GM12891 (cell line): ENCODE measurements around the gene LRRC49.

Experiments used
- DNase-seq: peaks from one replicate; pipeline ENCODE4 v3.0.0; 2011; ENCODE audit warnings: low spot score; ENCODE audit not compliant: insufficient read length
- FAIRE-seq: peaks from 2 replicates; lab custom pipeline; 2011; peaks lifted over from hg19 to GRCh38; lab: Jason Lieb, UNC
- PAX5 ChIP-seq: IDR thresholded peaks from 2 replicates; pipeline ENCODE4 v1.6.1; 2011; ENCODE audit warnings: low read length, moderate library complexity, mild to moderate bottlenecking; ENCODE audit not compliant: insufficient read depth, severe bottlenecking
- POLR2A ChIP-seq: IDR thresholded peaks from 2 replicates; pipeline ENCODE4 v1.6.1; 2011; ENCODE audit warnings: low read depth, low read length, control low read depth
- POLR2AphosphoS5 ChIP-seq: IDR thresholded peaks from 2 replicates; pipeline ENCODE4 v1.6.1; 2011; ENCODE audit warnings: low read depth, low read length, control low read depth
- POU2F2 ChIP-seq: IDR thresholded peaks from 2 replicates; pipeline ENCODE4 v1.6.1; 2011; ENCODE audit warnings: low read depth, mild to moderate bottlenecking, control low read depth, low read length, moderate library complexity
- SPI1 ChIP-seq: IDR thresholded peaks from 2 replicates; pipeline ENCODE4 v1.6.1; 2011; ENCODE audit warnings: low read depth, low read length, control low read depth
- TAF1 ChIP-seq: IDR thresholded peaks from 2 replicates; pipeline ENCODE4 v1.6.1; 2011; ENCODE audit warnings: low read depth, low read length, control low read depth

The LRRC49 gene

DNA sequence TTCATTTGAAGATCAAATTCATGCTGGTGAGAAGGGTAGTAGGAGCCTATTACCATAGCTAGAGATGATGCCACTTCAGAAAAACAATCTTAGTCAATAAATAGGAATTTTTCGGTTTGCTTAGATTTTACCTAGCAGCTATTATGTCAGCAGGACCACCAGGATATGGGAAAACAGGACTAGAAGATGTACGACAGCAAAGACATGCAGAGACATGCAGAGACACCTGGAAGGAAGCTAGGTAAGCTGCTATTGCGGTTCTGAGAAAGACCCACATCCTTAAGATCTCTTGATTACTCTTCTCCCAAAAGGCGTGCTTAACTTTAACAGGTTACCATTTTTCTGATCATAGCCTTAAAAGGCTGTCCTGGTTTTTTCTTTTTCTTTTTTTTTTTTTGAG is 157.8 kb downstream of the LRRC49 start:
- TF ChIP-seq PAX5 (no peak), POU2F2 (no peak), POLR2A (no peak), TAF1 (no peak), SPI1 (no peak), POLR2AphosphoS5 (no peak)
- no peak for DNase-seq
- no peak for FAIRE-seq

DNA sequence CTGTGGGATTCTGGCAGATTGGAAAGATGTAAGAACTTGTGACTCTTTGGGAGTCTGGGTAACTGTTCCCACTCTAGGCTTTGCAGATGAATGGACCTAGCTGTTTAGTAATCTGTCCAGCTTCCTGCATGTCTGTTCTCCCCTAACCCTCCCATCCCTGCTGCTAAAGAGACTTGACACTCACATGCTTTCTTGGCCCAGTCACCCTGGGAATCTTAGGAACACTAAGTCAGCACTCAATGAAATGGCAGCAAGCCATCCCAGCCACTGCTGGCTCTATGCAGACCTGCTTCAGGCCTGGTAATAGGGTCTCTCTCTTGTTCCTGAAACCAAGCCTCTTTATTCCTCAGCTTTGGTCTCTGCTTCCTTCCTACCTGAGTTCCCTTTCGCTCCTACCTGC is 158.9 kb downstream of the LRRC49 start:
- DNase-seq (no peak), FAIRE-seq (no peak)
- TF ChIP-seq PAX5 (no peak), POU2F2 (no peak), TAF1 (no peak), SPI1 (no peak), POLR2A (no peak), POLR2AphosphoS5 (no peak)

DNA sequence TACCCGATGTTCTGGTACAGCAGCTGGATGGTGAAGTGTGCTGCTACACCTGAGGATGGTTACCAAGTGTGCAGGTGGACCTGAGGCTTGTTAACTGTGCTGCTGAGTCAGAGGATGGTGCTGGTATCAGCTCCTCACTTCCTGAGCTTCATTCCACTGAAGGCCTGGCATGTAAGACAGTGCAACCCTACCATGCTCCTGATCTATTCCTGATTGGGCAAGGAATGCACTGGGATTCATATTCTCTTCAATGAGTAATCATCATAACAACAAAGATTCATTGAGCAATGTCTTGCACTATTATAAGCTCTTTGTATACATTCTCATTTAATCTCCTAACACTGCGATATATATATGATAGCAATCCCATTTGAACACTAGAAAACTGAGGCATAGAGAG is 159.7 kb downstream of the LRRC49 start:
- FAIRE-seq (no peak), DNase-seq (no peak)
- TF ChIP-seq PAX5: no peak
- no peak for TF ChIP-seq POU2F2
- TF ChIP-seq POLR2AphosphoS5: no peak
- no peak for TF ChIP-seq TAF1
- no peak for TF ChIP-seq POLR2A
- TF ChIP-seq SPI1: no peak

DNA sequence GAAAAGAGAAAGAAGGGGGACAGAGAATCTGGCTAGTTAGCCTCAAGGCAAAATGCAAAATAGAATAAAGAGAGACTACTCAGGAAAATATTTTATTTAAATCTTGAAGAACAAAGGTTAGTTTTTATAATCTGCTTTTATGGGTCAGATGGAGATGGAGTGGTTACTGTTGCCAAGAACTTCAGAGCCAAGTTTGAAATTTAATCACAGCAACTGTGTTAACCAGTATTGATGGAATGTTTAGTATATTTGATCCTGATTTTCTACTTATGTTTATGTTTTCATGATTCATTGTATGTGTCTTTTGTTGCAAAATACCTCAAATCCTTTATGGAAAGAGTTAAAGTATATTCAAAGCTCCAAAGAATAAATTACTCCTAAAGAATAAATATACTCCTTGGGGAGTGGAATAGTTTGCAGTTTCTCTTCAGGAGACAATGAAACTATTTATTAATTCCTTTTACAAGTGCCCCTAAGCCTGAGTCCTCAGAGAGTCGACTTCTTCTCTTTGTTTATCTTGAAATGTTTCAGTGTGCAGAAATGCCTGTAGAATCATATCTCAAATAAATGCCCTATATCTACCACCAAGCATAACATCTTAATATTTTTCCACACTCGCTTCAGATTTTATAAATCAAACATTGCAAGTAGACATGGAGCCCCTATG is 161.8 kb downstream of the LRRC49 start:
- TF ChIP-seq TAF1 (no peak), POLR2A (no peak), POU2F2 (no peak), SPI1 (no peak), PAX5 (no peak), POLR2AphosphoS5 (no peak)
- DNase-seq: no peak
- no peak for FAIRE-seq

DNA sequence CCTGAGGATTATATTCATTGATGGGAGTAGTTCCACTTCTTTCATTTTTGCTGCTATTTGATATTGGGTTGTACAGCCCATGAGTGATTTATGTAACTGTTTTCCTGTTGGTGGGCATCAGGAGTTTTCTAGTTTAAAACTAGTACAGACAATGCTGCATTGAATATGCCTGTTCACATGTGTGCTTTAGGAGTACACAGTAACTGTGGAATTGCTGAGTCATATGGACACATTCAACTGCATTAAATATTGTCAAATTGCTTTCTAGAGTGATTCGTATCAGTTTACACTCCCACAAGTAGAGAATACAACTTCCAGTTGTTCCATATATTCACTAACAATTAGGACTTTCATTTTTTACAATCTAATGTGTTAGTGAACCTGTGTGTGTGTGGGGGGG is 162.8 kb downstream of the LRRC49 start:
- FAIRE-seq (no peak), DNase-seq (no peak)
- TF ChIP-seq PAX5 (no peak), POLR2A (no peak), POLR2AphosphoS5 (no peak), POU2F2 (no peak), TAF1 (no peak), SPI1 (no peak)

DNA sequence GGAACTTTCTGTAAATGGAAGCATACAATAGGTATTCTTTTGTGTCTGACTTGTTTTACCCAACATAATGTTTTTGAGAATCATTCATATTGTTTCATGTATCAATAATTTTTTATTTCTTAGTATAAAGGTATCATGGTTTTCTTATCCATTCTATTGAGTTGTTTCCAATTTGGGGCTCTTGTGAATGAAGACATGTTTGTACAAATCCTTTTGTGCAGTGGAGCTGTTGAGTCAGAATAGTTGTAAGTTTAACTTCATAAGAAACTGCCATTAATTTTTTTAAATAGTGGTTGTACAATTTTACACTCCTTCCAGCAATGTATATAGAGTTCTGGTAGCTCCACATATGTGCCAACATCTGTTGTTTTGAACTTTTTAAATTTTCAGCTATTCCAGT is 163.5 kb downstream of the LRRC49 start:
- no peak for TF ChIP-seq POLR2A
- TF ChIP-seq SPI1: no peak
- TF ChIP-seq POLR2AphosphoS5: no peak
- no peak for TF ChIP-seq POU2F2
- no peak for TF ChIP-seq TAF1
- no peak for TF ChIP-seq PAX5
- DNase-seq: no peak
- no peak for FAIRE-seq

DNA sequence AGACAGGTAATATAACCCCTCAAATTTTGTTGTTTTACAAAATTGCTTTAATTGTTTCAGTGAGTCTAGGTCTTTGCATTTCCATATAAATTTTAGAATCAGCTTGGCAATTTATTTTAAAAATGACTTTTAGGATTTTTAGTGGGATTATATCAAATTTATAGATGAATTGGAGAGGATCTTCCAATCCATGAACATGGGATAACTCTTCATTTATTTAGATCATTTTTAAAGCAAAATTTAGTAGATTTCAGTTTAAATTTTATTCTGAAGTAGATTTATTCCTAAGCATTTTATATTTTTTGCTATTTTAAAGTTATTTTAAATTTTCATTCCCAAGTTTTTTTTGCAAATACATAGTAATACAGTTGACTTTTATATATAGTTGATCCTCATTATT is 164.5 kb downstream of the LRRC49 start:
- TF ChIP-seq SPI1: no peak
- no peak for TF ChIP-seq TAF1
- TF ChIP-seq POU2F2: no peak
- TF ChIP-seq PAX5: no peak
- no peak for TF ChIP-seq POLR2AphosphoS5
- TF ChIP-seq POLR2A: no peak
- FAIRE-seq: no peak

DNA sequence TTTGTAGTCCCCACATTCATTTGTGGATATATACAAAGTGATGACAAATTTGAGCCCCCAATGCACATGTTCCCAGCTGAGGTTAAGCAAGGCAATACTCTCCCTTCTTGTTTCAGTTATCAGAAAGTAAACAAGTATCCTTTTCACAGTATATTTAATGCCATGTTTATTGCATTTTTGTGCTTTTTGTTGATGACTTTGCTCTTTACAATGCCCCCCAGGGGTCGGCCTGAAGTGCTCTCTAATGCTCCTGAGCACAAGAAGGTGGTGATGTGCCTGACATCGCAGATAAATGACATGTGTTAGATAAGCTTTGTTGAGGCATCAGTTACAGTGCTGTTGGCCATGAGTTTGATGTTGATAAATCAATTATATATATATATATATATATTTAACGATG is 165.0 kb downstream of the LRRC49 start:
- TF ChIP-seq POU2F2 (no peak), SPI1 (no peak), POLR2A (no peak), PAX5 (no peak), POLR2AphosphoS5 (no peak), TAF1 (no peak)
- no peak for FAIRE-seq
- DNase-seq: no peak

More for the DNA sequence above, 164.5 kb downstream of the LRRC49 start:
- no peak for DNase-seq

DNA sequence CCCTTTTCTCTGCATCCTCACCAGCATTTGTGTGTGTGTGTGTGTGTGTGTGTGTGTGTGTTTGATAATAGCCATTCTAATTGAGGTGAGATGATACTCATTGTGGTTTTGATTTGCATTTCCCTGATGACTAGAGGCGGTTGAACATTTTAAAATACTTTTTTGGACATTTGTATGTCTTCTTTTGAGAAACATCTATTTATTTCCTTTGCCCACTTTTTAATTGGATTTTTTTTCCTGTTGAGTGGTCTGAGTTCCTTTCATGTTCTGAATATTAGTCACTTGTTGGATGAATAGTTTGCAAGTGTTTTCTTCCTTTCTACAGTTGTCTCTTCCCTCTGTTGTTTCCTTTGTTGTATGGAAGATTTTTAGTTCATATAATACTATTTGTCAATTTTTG is 168.4 kb downstream of the LRRC49 start:
- TF ChIP-seq TAF1 (no peak), POU2F2 (no peak), SPI1 (no peak), POLR2A (no peak)
- FAIRE-seq: no peak
- no peak for DNase-seq

DNA sequence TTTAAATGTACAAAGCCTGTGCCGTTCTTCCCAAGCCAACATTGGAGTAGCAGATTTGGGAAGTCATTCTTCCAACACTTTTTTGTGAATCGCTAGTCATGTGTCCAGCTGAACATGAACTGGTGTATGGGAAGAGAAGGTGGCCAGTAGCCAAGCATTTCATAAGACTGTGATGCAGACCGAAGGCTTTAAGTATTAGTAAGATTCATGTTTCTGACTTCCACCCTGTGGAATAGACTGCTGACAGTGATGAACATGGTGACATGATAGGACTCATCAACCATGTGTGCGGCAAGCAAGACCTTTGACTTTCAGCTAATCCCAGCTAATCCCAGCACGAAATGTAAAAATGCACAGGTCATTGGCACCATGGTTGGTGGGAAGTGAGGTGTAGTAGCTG is 174.4 kb downstream of the LRRC49 start:
- TF ChIP-seq POU2F2 (no peak), SPI1 (no peak), TAF1 (no peak), POLR2A (no peak), PAX5 (no peak), POLR2AphosphoS5 (no peak)
- no peak for DNase-seq
- no peak for FAIRE-seq
